ENCODE results near the gene STK11.

GRCh38 chr19:1238369-1239303 is 33.1 kb downstream of the STK11 start:
- no peak for TF ChIP-seq CTCF (IDR thresholded peaks at IDR 0.05)
- no peak for TF ChIP-seq EZH2 (IDR thresholded peaks at IDR 0.05)
